Limb (tissue), 2 donors: ENCODE measurements around the gene PITPNC1.
"Not testable (repeated sequence)": the region's sequence is repeated elsewhere in the genome, so short reads cannot be mapped to it uniquely, and the experiment has no call there.

Experiments used
- DNase-seq, 2 donors: peaks; one replicate each; pipeline ENCODE4 v3.0.0-alpha.2; 2016; ENCODE audit errors: extremely low spot score in 2 of 2

PITPNC1 gene

GRCh38 chr17:67647482-67647881 is 270.4 kb downstream of the PITPNC1 start:
- no peak for DNase-seq

GRCh38 chr17:67648032-67648905 is 271.2 kb downstream of the PITPNC1 start:
- no peak for DNase-seq

- DNase-seq: not testable (repeated sequence)
These were observed 271.8 kb downstream of the PITPNC1 start for GRCh38 chr17:67648906-67649295.

GRCh38 chr17:67649891-67650290 is 272.8 kb downstream of the PITPNC1 start:
- no peak for DNase-seq

- DNase-seq: not testable (repeated sequence)
These were observed 274.1 kb downstream of the PITPNC1 start for GRCh38 chr17:67651218-67651579.

GRCh38 chr17:67652433-67652832 is 275.4 kb downstream of the PITPNC1 start:
- no peak for DNase-seq

GRCh38 chr17:67655478-67656148 is 278.5 kb downstream of the PITPNC1 start:
- no peak for DNase-seq

- no peak for DNase-seq
These were observed 279.6 kb downstream of the PITPNC1 start for GRCh38 chr17:67656494-67657203.

GRCh38 chr17:67657596-67657995 is 280.5 kb downstream of the PITPNC1 start:
- DNase-seq: no peak

- no peak for DNase-seq
These were observed 281.2 kb downstream of the PITPNC1 start for GRCh38 chr17:67658265-67658664.

- DNase-seq: no peak
These were observed 281.9 kb downstream of the PITPNC1 start for GRCh38 chr17:67659028-67659427.

GRCh38 chr17:67662712-67663111 is 285.6 kb downstream of the PITPNC1 start:
- no peak for DNase-seq

- DNase-seq: no peak
These were observed 286.4 kb downstream of the PITPNC1 start for GRCh38 chr17:67663457-67663856.

GRCh38 chr17:67666028-67666427 is 288.9 kb downstream of the PITPNC1 start:
- no peak for DNase-seq

GRCh38 chr17:67666710-67667109 is 289.6 kb downstream of the PITPNC1 start:
- DNase-seq: no peak

- DNase-seq: no peak
These were observed 294.4 kb downstream of the PITPNC1 start for GRCh38 chr17:67671493-67671892.

- no peak for DNase-seq
These were observed 295.7 kb downstream of the PITPNC1 start for GRCh38 chr17:67672592-67673335.

GRCh38 chr17:67675481-67675880 is 298.4 kb downstream of the PITPNC1 start:
- DNase-seq: no peak

GRCh38 chr17:67676305-67676704 is 299.2 kb downstream of the PITPNC1 start:
- DNase-seq: no peak

GRCh38 chr17:67678414-67678813 is 301.3 kb downstream of the PITPNC1 start:
- no peak for DNase-seq

- DNase-seq: no peak
These were observed 302.1 kb downstream of the PITPNC1 start for GRCh38 chr17:67679225-67679624.

- DNase-seq: no peak
These were observed 302.6 kb downstream of the PITPNC1 start for GRCh38 chr17:67679721-67680120.
